ENCODE data around the gene GATA2.

The GATA2 gene

DNA sequence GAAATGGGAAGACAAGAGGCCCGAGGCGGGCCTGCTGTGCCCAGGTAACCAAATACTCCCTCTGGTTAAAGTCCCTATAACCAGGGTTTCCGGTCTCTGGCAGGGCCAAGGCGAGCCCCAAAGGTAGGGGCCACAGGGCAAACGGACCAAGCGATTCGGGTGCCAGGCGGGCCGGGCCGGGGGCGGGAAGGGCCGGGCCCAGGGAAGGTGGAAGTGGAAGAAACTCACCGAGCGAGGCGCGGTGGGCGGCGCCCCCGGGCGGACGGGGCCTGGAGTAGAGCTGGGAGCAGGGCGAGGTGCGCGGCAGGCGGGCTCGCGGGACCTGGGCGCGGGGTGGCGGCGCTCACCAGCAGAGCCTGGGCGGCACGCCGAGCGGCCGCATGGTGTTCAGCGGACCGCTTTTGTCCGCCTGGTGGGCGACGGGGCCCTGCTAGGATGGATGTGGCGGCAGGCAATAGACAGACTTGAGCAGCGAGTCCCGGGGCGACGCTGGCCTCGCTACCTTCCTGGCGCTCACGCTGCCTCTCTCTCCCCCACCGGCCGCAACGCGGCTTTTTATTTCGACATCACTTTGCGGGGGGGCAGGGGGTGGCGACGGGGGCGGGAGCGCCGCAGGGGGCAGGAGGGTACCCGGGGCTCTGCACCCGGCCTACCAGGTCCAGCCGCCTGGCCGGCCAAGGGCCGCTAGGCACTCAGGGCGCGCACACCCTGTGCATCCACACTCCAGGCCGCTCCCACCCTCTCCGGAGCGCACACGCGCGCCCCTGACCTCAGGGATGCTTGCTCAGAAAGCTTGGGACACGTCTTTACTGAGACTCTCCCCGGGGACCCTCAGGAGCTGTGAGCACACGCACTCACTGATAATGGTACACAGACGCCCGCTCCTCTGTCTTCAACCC lies at the start of gene GATA2:
Gene GATA2 (minus strand): TSS at position 531 of the 899 bp plus-strand sequence. CDS start 6,170 bp downstream, outside the sequence.
- in situ Hi-C loops (cut with MboI; ENCODE audit: low pct_unique_long_range_greater_than_20kb, low sequenced_read_pairs) = no loop called here
- DNase-seq = peak; percentile 72

GRCh38 chr3:128541246-128541645 lies 48.2 kb upstream of the GATA2 start:
- in situ Hi-C loops (cut with MboI; ENCODE audit: low pct_unique_long_range_greater_than_20kb, low sequenced_read_pairs) = no loop called here
- no peak for DNase-seq

- DNase-seq = no peak
- in situ Hi-C loops (cut with MboI; ENCODE audit: low pct_unique_long_range_greater_than_20kb, low sequenced_read_pairs) = no loop called here
These were observed 46.4 kb upstream of the GATA2 start for GRCh38 chr3:128539376-128539775.

DNA sequence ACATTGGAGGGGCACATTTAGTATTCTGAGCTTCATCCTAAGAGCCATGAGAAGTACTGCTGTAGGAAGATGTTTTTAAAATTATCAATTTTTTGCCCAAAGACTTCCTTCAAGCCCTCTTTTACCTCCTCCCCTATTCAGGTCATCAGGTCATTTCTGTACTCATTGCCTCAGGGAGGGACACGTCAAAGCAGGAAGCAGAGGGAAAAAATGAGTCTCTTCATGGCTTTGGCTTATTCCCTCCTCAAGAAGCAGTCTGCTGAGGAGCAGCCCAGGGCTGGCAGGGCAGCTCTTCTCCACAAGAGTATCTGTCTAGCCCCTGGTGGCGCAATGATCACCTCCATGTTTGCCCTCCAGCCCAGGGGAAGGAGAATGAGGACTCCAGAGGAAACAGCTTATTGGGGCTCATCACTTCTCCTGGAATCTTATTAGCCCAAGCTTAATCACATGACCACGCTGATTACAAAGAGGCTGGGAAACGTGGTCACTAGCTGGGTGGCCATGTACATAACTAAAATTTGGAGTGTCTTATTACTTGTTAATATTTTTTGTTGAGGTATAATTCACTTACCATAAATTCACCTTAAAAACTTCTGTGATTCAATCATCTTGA lies 44.2 kb upstream of the GATA2 start:
- in situ Hi-C loops (cut with MboI; ENCODE audit: low pct_unique_long_range_greater_than_20kb, low sequenced_read_pairs) = no loop called here
- DNase-seq = no peak

DNA sequence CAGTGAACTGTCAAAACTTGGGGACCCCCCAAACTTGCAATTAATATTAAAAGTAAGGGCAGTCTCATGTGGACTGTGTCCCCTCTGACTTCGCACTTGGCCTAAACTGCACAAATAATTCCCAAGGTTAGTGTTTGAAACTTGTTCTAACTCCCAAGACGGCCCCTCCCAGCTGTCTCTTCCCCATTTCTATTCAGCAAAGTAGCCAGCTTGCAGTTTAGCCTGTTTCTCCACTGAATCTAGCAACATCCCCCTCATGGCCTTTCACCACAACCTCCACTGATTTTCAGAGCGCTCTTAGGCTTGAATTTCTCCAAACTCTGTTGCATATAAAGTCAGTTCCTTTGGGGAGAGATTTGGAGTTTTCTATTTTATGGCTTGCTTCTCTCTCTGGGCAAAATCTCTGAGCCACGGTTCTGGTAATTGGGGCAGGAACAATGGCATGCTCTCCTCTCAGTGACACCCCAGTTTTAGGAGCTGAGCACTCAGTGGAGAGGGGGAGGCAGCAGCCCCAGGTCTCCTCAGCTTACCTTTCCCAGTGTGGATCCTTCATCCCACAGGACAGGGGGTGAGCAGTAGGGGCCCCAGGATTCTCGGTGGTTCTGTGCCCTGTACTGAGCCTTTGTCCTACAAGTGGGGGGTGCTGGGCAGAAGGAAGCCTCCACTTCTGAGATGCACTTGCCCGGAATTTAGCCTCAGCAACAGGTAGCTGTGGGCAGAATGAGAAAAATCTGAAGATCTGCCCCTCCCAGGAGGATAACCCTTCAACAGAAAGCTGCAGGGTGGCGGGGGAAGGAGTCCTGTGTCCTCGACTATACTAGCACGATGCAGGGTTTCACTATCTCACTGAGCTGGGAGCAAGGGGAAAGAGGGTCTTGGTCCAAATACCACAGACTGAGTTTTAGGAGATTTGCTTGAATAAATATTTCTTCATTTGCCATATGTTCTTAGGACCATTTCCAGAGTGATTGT lies 39.3 kb upstream of the GATA2 start:
- DNase-seq = no peak
- in situ Hi-C loops (cut with MboI; ENCODE audit: low pct_unique_long_range_greater_than_20kb, low sequenced_read_pairs) = no loop called here

DNA sequence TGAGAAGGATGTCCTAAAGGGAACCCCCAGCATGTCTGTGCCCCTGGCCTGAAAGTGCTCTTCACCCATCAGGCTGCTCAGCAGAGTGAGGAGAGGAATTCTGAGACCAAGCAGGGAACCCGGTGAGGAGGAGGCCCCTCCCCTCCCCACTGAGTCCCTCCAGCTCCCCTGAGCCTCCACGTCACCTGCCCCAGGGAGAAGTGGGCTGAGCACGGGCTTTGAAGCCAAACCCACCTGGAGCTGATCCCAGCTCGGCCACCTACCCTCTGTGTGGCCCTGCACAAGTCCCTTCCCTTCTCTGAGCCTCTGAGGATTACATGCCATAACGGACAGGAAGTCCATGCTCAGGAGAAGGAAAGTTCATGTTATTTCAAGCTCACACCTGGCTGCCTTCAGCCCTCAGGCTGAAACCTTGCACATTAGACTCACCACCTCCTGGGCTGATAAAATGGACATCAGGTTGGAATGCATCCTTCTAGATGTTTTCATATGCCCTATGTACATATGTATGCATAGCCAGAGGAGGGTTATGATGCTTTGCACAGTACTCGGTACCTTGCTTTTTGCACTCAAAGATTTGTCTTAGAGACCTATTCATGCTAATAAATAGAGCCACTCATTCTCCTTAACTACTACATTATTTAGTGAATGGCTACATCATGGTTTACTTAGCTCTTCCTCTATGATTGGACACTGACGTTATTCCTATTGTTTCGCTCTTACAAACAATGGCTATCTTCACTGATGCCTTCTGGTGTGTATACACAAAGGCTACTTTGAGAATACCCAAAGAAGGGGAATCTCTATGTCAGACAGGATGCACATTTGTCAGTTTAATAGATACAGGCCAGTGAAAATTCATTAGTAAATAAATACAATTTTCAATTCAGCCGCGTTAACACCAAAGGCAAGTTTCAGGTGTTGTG lies 31.6 kb upstream of the GATA2 start:
- DNase-seq = no peak
- in situ Hi-C loops (cut with MboI; ENCODE audit: low pct_unique_long_range_greater_than_20kb, low sequenced_read_pairs) = no loop called here

- DNase-seq = no peak
- in situ Hi-C loops (cut with MboI; ENCODE audit: low pct_unique_long_range_greater_than_20kb, low sequenced_read_pairs) = no loop called here
These were observed 30.6 kb upstream of the GATA2 start for GRCh38 chr3:128523591-128523990.

GRCh38 chr3:128521715-128522114 lies 28.7 kb upstream of the GATA2 start:
- in situ Hi-C loops (cut with MboI; ENCODE audit: low pct_unique_long_range_greater_than_20kb, low sequenced_read_pairs) = no loop called here
- DNase-seq = no peak

GRCh38 chr3:128518587-128519490 lies 25.8 kb upstream of the GATA2 start:
- no peak for DNase-seq
- in situ Hi-C loops (cut with MboI; ENCODE audit: low pct_unique_long_range_greater_than_20kb, low sequenced_read_pairs) = no loop called here

DNA sequence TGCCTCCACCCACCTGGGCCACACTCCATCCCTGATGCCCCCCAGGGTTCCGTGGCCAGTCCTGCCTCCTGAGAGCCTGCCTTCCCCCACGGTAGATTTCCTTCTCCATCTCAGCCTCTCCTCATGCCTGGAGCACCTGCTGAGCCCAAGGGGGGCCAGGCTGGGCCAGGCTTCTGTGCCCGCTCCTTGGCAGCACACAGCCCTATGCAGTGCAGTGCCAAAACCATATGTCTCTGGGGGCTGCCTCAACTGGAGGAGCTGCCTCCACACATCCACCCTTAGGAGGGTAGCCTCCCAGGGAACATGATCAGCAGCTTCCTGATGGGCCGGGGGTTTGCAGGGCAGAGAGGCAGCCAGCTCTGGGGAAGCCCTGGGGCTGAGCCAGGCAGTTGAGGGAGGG lies 24.6 kb upstream of the GATA2 start:
- in situ Hi-C loops (cut with MboI; ENCODE audit: low pct_unique_long_range_greater_than_20kb, low sequenced_read_pairs) = no loop called here
- DNase-seq = no peak

DNA sequence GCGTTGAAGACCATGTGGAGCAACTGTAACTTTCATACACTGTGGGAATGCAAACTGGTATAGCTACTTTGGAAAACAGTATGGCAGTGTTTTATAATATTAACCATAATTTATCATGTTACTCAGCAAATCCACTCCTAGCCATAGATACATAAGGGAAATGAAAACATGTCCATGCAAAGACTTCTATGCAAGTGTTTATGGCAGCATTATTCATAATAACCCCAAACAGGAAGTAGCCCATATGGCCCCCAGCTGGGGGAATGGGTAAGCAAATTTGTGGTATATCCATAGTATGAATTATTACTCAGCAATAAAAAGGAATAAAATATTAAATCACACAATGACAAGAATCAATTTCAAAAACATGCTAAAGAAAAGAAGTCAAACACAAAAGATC lies 23.0 kb upstream of the GATA2 start:
- no peak for DNase-seq
- in situ Hi-C loops (cut with MboI; ENCODE audit: low pct_unique_long_range_greater_than_20kb, low sequenced_read_pairs) = no loop called here

DNA sequence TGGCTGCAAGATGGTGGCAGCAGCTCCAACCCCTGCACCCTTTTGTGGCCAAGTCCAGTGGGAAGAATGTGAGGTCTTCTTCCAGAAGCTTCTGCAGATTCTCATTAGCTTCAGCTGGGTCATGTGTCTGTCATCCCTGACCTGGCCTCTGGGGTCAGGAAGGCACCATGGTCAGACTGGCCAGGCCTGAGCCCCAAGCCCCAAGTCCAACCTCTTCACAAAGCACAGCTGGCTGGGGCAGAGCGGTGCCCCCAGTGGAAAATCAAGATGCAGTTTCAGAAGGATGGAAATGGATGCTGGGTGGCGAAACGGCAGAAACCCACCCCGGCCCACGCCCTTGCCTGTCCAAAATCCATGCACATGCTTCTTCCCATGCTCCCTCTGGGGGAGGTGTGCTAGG lies 15.9 kb upstream of the GATA2 start:
- in situ Hi-C loops (cut with MboI; ENCODE audit: low pct_unique_long_range_greater_than_20kb, low sequenced_read_pairs) = no loop called here
- no peak for DNase-seq

GRCh38 chr3:128506754-128507153 lies 13.8 kb upstream of the GATA2 start:
- in situ Hi-C loops (cut with MboI; ENCODE audit: low pct_unique_long_range_greater_than_20kb, low sequenced_read_pairs) = no loop called here
- no peak for DNase-seq

DNA sequence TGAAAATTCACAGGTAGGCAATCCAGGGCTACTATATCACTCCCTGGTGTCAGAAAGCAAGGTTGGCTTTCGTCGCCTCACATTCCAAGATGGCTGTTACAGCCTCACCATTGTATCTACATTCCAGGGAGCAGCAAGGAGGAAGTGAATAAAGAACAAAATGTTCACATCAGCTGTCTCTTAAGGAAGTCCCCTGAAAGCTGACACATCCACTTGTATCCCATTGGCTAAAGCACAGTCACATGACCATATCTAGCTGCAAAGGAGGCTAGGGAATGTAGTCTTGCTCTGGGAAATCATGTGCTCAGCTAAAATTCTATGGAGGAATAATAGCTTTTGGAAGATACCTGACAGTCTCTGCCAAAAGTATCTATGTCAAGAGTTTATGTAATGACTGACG lies 12.8 kb upstream of the GATA2 start:
- in situ Hi-C loops (cut with MboI; ENCODE audit: low pct_unique_long_range_greater_than_20kb, low sequenced_read_pairs) = no loop called here
- peak; percentile 30 for DNase-seq

- in situ Hi-C loops (cut with MboI; ENCODE audit: low pct_unique_long_range_greater_than_20kb, low sequenced_read_pairs) = no loop called here
- no peak for DNase-seq
These were observed 12.1 kb upstream of the GATA2 start for GRCh38 chr3:128504963-128505730.

DNA sequence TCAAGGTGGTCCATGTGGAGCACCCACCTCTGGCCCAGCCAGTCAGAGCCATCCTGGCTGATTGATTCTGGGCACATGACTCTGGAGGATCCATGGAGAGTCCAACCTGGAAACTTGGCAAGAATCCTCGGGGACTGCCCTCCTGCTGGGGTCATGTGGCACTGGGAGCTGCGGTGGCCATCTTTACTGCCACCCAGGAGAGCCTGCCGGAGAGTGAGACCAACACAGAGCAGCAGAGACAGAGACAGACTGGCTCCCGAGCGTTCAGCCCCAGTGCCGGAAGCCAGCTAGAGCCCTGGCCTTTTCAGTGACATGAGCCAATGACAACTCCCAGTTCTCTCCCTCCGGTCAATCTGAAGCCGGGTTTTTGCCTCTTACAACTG lies 11.5 kb upstream of the GATA2 start:
- in situ Hi-C loops (cut with MboI; ENCODE audit: low pct_unique_long_range_greater_than_20kb, low sequenced_read_pairs) = no loop called here
- DNase-seq = no peak
